ENCODE measurements around the gene MTERF1.

DNA sequence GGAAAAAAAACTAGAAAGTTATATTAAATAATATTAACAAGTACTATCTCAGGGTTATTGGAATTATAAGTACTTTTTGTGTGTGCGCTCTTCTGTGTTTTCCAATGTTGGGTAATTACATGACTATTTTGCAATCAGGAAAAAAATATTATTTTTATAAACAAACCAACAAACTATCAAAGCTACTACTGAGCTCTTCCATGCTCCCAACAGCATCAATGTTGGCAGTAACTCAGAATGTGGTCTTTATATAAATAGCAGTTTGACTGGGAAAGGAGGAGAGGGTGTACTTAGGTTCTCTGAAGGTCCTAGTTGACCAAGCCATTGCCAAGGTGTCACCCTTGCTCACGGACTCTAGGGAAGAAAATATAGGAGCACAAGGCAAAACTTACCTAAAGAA, 15.0 kb downstream of the MTERF1 start:
- TF ChIP-seq, protein P1, sequence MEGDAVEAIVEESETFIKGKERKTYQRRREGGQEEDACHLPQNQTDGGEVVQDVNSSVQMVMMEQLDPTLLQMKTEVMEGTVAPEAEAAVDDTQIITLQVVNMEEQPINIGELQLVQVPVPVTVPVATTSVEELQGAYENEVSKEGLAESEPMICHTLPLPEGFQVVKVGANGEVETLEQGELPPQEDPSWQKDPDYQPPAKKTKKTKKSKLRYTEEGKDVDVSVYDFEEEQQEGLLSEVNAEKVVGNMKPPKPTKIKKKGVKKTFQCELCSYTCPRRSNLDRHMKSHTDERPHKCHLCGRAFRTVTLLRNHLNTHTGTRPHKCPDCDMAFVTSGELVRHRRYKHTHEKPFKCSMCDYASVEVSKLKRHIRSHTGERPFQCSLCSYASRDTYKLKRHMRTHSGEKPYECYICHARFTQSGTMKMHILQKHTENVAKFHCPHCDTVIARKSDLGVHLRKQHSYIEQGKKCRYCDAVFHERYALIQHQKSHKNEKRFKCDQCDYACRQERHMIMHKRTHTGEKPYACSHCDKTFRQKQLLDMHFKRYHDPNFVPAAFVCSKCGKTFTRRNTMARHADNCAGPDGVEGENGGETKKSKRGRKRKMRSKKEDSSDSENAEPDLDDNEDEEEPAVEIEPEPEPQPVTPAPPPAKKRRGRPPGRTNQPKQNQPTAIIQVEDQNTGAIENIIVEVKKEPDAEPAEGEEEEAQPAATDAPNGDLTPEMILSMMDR (optimal IDR thresholded peaks at IDR 0.05 in 1 of 3, IDR thresholded peaks at IDR 0.05 in 1 of 3, conservative IDR thresholded peaks at IDR 0.05 in 1 of 3; ENCODE audit: extremely low read depth in 1 of 3, insufficient read depth in 2 of 3, low read length in 3 of 3) = no peak
- TF ChIP-seq EZH2 (IDR thresholded peaks at IDR 0.05; ENCODE audit: low read length) = no peak
